Hepatocyte (in vitro differentiated cells): ENCODE results near the gene OTOP2. TPM values are rescaled to one million over a fixed set of nuclear protein-coding genes. Genes with fewer than 3 reads are reported as not detected.

ENCODE experiments used
- DNase-seq: peaks from one replicate; pipeline ENCODE4 v3.0.0-alpha.2; 2016; ENCODE audit warnings: low spot score
- H2AFZ ChIP-seq: fragments of 200-600 bp; sonication (generic); 2 replicates; pipeline ENCODE4 v1.6.0; 2016; ENCODE audit warnings: antibody characterized with exemption, mild to moderate bottlenecking
- H3K27ac ChIP-seq: fragments of 200-600 bp; sonication (generic); 2 replicates; pipeline ENCODE4 v1.5.1; 2016; ENCODE audit warnings: mild to moderate bottlenecking
- H3K27me3 ChIP-seq: fragments of 200-600 bp; sonication (generic); 2 replicates; pipeline ENCODE4 v1.6.1; 2016
- H3K36me3 ChIP-seq: fragments of 200-600 bp; sonication (generic); replicated peaks from 2 replicates; pipeline ENCODE4 v1.5.1; 2016; ENCODE audit warnings: low read depth; ENCODE audit not compliant: insufficient read depth
- H3K4me1 ChIP-seq: fragments of 200-600 bp; sonication (generic); 2 replicates; pipeline ENCODE4 v1.5.1; 2016; ENCODE audit warnings: mild to moderate bottlenecking, moderate library complexity; ENCODE audit not compliant: insufficient read depth
- H3K4me2 ChIP-seq: fragments of 200-600 bp; sonication (generic); 2 replicates; pipeline ENCODE4 v1.6.0; 2016
- H3K4me3 ChIP-seq: fragments of 200-600 bp; sonication (generic); 2 replicates; pipeline ENCODE4 v1.5.1; 2016; ENCODE audit warnings: mild to moderate bottlenecking
- H3K79me2 ChIP-seq: fragments of 200-600 bp; sonication (generic); 2 replicates; pipeline ENCODE4 v1.6.0; 2017; ENCODE audit warnings: mild to moderate bottlenecking
- H3K9me2 ChIP-seq: fragments of 200-600 bp; sonication (generic); replicated peaks from 2 replicates; pipeline ENCODE4 v1.6.0; 2017; ENCODE audit warnings: mild to moderate bottlenecking; ENCODE audit not compliant: insufficient read depth
- H3K9me3 ChIP-seq: fragments of 200-600 bp; sonication (generic); 2 replicates; pipeline ENCODE4 v1.5.1; 2016; ENCODE audit warnings: low read depth, mild to moderate bottlenecking
- H4K20me1 ChIP-seq: fragments of 200-600 bp; sonication (generic); 2 replicates; pipeline ENCODE4 v1.6.0; 2016; ENCODE audit warnings: mild to moderate bottlenecking; ENCODE audit not compliant: insufficient read depth, poor library complexity, severe bottlenecking
- EZH2 ChIP-seq: fragments of 200-600 bp; sonication (generic); IDR thresholded peaks from 2 replicates; pipeline ENCODE4 v1.6.1; 2016; ENCODE audit warnings: antibody characterized with exemption, mild to moderate bottlenecking, borderline replicate concordance
- EZH2phosphoT487 ChIP-seq: fragments of 200-600 bp; sonication (generic); IDR thresholded peaks from one replicate; pipeline ENCODE4 v1.6.1; 2018; ENCODE audit warnings: antibody characterized with exemption, mild to moderate bottlenecking, low read depth, moderate library complexity; ENCODE audit not compliant: unreplicated experiment, severe bottlenecking
- WGBS: methylation state at CpG from one replicate; pipeline ENCODE4 v1.1.6; 2016; ENCODE audit warnings: low lambda C conversion rate; ENCODE audit errors: missing lambda C conversion rate; 5-methylcytosine and 5-hydroxymethylcytosine counted together
- polyA plus RNA-seq: library from polyadenylated mRNA; unstranded; fragments of >200 nt; fragmentation: Nextera tagmentation; extraction: Ambion mirVana; gene quantifications from 2 replicates; pipeline ENCODE4 v1.2.1, GENCODE V29; 2016
- total RNA-seq: library from RNA; depleted of rRNA; stranded (reverse); fragments of >200 nt; gene quantifications from 2 replicates; pipeline ENCODE4 v1.2.3, GENCODE V29; 2014
- TF ChIP-seq, protein P1 (sequence below): fragments of 200-600 bp; sonication (generic); IDR thresholded peaks from 2 replicates; pipeline ENCODE4 v1.5.1; 2016; ENCODE audit warnings: antibody characterized with exemption, mild to moderate bottlenecking; ENCODE audit not compliant: poor library complexity

OTOP2 gene
- total and polyA plus RNA-seq, 2 experiments from 2014 or later = 0.19 to 1.1 TPM

GRCh38 chr17:74928786-74929185 lies 4.7 kb downstream of the OTOP2 start:
- H3K4me1 ChIP-seq = peaks cover 2% of the 10 kb centered on the region
- H3K4me3 ChIP-seq = no peak overlapping the region
- no peaks in the 10 kb centered on the region for H3K9me2 ChIP-seq
- H3K79me2 ChIP-seq = no peaks in the 10 kb centered on the region
- no peak overlapping the region for H3K27ac ChIP-seq
- H3K9me3 ChIP-seq = no peaks in the 10 kb centered on the region
- no peaks in the 10 kb centered on the region for H3K36me3 ChIP-seq
- no peak for DNase-seq
- TF ChIP-seq EZH2phosphoT487 = no peak
- TF ChIP-seq, protein P1, sequence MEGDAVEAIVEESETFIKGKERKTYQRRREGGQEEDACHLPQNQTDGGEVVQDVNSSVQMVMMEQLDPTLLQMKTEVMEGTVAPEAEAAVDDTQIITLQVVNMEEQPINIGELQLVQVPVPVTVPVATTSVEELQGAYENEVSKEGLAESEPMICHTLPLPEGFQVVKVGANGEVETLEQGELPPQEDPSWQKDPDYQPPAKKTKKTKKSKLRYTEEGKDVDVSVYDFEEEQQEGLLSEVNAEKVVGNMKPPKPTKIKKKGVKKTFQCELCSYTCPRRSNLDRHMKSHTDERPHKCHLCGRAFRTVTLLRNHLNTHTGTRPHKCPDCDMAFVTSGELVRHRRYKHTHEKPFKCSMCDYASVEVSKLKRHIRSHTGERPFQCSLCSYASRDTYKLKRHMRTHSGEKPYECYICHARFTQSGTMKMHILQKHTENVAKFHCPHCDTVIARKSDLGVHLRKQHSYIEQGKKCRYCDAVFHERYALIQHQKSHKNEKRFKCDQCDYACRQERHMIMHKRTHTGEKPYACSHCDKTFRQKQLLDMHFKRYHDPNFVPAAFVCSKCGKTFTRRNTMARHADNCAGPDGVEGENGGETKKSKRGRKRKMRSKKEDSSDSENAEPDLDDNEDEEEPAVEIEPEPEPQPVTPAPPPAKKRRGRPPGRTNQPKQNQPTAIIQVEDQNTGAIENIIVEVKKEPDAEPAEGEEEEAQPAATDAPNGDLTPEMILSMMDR = no peak
- TF ChIP-seq EZH2 = no peak
- WGBS = 69% methylated on average over 6 of the region's 6 CpGs
- H3K27me3 ChIP-seq = peaks cover 66% of the 10 kb centered on the region
- H3K4me2 ChIP-seq = no peak overlapping the region
- H4K20me1 ChIP-seq = no peaks in the 10 kb centered on the region
- H2AFZ ChIP-seq = no peak overlapping the region

- H3K27me3 ChIP-seq = peaks cover 64% of the 10 kb centered on the region
Observed at GRCh38 chr17:74930535-74931036, 6.5 kb downstream of the OTOP2 start.

GRCh38 chr17:74935048-74935447 lies 11.0 kb downstream of the OTOP2 start:
- Histone ChIP-seq H4K20me1 (no peaks in the 10 kb centered on the region), H3K9me3 (no peaks in the 10 kb centered on the region), H3K27me3 (peaks cover 64% of the 10 kb centered on the region), H3K27ac (no peak overlapping the region), H3K4me1 (peaks cover 7% of the 10 kb centered on the region), H3K9me2 (no peaks in the 10 kb centered on the region), H3K4me2 (no peak overlapping the region), H3K4me3 (no peak overlapping the region), H3K36me3 (no peaks in the 10 kb centered on the region), H3K79me2 (no peaks in the 10 kb centered on the region), H2AFZ (no peak overlapping the region)
- WGBS = 51% methylated on average over 2 of the region's 3 CpGs
- no peak for DNase-seq
- no peak for TF ChIP-seq EZH2phosphoT487
- TF ChIP-seq, protein P1 = no peak

More at GRCh38 chr17:74930535-74931036, 6.5 kb downstream of the OTOP2 start:
- no peak overlapping the region for H3K27ac ChIP-seq
- TF ChIP-seq EZH2 = no peak
- no peak for TF ChIP-seq EZH2phosphoT487
- TF ChIP-seq, protein P1 = no peak
- WGBS = 89% methylated on average over 24 of the region's 24 CpGs
- H3K4me1 ChIP-seq = peaks cover 1% of the 10 kb centered on the region
- H3K9me3 ChIP-seq = no peaks in the 10 kb centered on the region
- H2AFZ ChIP-seq = no peak overlapping the region
- no peak overlapping the region for H3K4me2 ChIP-seq
- H3K9me2 ChIP-seq = no peaks in the 10 kb centered on the region
- no peak for DNase-seq
- H3K4me3 ChIP-seq = no peak overlapping the region
- H3K36me3 ChIP-seq = no peaks in the 10 kb centered on the region
- no peaks in the 10 kb centered on the region for H4K20me1 ChIP-seq
- no peaks in the 10 kb centered on the region for H3K79me2 ChIP-seq
